ENCODE data around the gene SNX20.
A peak's percentile ranks its signal among the peaks of the same experiment; 100 is the strongest.

The SNX20 gene

GRCh38 chr16:50681021-50681885, at the start of gene SNX20:
Gene SNX20, minus strand, starts transcription at chr16:50681312. Its CDS starts 3,786 bp downstream, at chr16:50677526.
- DNase-seq (ENCODE audit: extremely low read depth, insufficient read length) = peak; percentile 60
- no peak for TF ChIP-seq CTCF (IDR thresholded peaks at IDR 0.05; ENCODE audit: insufficient read depth, low read length, poor library complexity, severe bottlenecking)
- Histone ChIP-seq H3K4me3 (replicated peaks; ENCODE audit: low read depth, low read length) (peak within 1 kb of the TSS; percentile 86), H3K36me3 (ENCODE audit: control insufficient read depth, insufficient read depth, low read length) (peaks cover 7% of the 10 kb centered on the region), H3K27me3 (replicated peaks; ENCODE audit: control insufficient read depth, insufficient read depth, low read length) (no peaks in the 10 kb centered on the region)

- no peak overlapping the region for H3K4me3 ChIP-seq (replicated peaks; ENCODE audit: low read depth, low read length)
- peaks cover 9% of the 10 kb centered on the region for H3K36me3 ChIP-seq (ENCODE audit: control insufficient read depth, insufficient read depth, low read length)
- no peaks in the 10 kb centered on the region for H3K27me3 ChIP-seq (replicated peaks; ENCODE audit: control insufficient read depth, insufficient read depth, low read length)
- no peak for DNase-seq (ENCODE audit: extremely low read depth, insufficient read length)
- TF ChIP-seq CTCF (IDR thresholded peaks at IDR 0.05; ENCODE audit: insufficient read depth, low read length, poor library complexity, severe bottlenecking) = no peak
Measured at GRCh38 chr16:50724306-50724705, 43.2 kb upstream of the SNX20 start.

- Histone ChIP-seq H3K27me3 (replicated peaks; ENCODE audit: control insufficient read depth, insufficient read depth, low read length) (no peaks in the 10 kb centered on the region), H3K36me3 (ENCODE audit: control insufficient read depth, insufficient read depth, low read length) (peaks cover 9% of the 10 kb centered on the region), H3K4me3 (replicated peaks; ENCODE audit: low read depth, low read length) (no peak overlapping the region)
- no peak for TF ChIP-seq CTCF (IDR thresholded peaks at IDR 0.05; ENCODE audit: insufficient read depth, low read length, poor library complexity, severe bottlenecking)
- no peak for DNase-seq (ENCODE audit: extremely low read depth, insufficient read length)
Measured at GRCh38 chr16:50722960-50723359, 41.8 kb upstream of the SNX20 start.

- Histone ChIP-seq H3K36me3 (ENCODE audit: control insufficient read depth, insufficient read depth, low read length) (peaks cover 9% of the 10 kb centered on the region), H3K4me3 (replicated peaks; ENCODE audit: low read depth, low read length) (no peak overlapping the region), H3K27me3 (replicated peaks; ENCODE audit: control insufficient read depth, insufficient read depth, low read length) (no peaks in the 10 kb centered on the region)
- no peak for DNase-seq (ENCODE audit: extremely low read depth, insufficient read length)
- no peak for TF ChIP-seq CTCF (IDR thresholded peaks at IDR 0.05; ENCODE audit: insufficient read depth, low read length, poor library complexity, severe bottlenecking)
Measured at GRCh38 chr16:50722405-50722737, 41.3 kb upstream of the SNX20 start.

- Histone ChIP-seq H3K4me3 (replicated peaks; ENCODE audit: low read depth, low read length) (no peak overlapping the region), H3K36me3 (ENCODE audit: control insufficient read depth, insufficient read depth, low read length) (peaks cover 9% of the 10 kb centered on the region), H3K27me3 (replicated peaks; ENCODE audit: control insufficient read depth, insufficient read depth, low read length) (no peaks in the 10 kb centered on the region)
- DNase-seq (ENCODE audit: extremely low read depth, insufficient read length) = no peak
- TF ChIP-seq CTCF (IDR thresholded peaks at IDR 0.05; ENCODE audit: insufficient read depth, low read length, poor library complexity, severe bottlenecking) = no peak
Measured at GRCh38 chr16:50721549-50722404, 40.7 kb upstream of the SNX20 start.

Data from GM06990 (cell line).